Measurements from ENCODE around the gene SETD2.

DNA sequence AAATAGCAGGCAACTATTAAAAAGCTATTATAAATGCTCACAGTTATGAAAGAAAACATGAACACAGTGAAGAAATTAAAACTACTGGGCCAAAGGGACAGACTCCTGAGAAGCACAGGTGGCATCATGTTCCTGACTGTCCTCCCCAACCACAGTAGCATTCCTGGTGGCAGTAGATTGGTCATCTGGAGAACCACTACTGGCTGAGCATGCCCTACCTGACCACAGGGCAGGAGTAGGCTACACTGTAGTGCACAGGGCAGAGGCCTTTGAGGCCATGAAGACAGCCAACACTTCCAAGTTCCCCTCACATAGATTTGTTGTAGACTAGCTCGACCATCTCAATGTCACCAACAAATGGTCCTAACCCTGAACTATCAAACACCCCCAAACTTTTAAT is 135.2 kb downstream of the SETD2 start:
- TF ChIP-seq ZNF565 (CRISPR knock-in tag; conservative IDR thresholded peaks at IDR 0.05; ENCODE audit: low read depth) (no peak), ARNTL (CRISPR knock-in tag; IDR thresholded peaks at IDR 0.05; ENCODE audit: borderline replicate concordance, low read depth) (no peak), RARB (CRISPR knock-in tag; IDR thresholded peaks at IDR 0.05) (no peak), TOX (CRISPR knock-in tag; IDR thresholded peaks at IDR 0.05; ENCODE audit: borderline replicate concordance) (no peak), ZC3H10 (CRISPR knock-in tag; IDR thresholded peaks at IDR 0.05) (no peak), ZNF70 (CRISPR knock-in tag; IDR thresholded peaks at IDR 0.05) (no peak), SNAI2 (CRISPR knock-in tag; IDR thresholded peaks at IDR 0.05) (no peak), ZFP30 (CRISPR knock-in tag; IDR thresholded peaks at IDR 0.05) (no peak), BACH2 (CRISPR knock-in tag; IDR thresholded peaks at IDR 0.05; ENCODE audit: borderline replicate concordance) (no peak)
- TF ChIP-seq, protein P1, sequence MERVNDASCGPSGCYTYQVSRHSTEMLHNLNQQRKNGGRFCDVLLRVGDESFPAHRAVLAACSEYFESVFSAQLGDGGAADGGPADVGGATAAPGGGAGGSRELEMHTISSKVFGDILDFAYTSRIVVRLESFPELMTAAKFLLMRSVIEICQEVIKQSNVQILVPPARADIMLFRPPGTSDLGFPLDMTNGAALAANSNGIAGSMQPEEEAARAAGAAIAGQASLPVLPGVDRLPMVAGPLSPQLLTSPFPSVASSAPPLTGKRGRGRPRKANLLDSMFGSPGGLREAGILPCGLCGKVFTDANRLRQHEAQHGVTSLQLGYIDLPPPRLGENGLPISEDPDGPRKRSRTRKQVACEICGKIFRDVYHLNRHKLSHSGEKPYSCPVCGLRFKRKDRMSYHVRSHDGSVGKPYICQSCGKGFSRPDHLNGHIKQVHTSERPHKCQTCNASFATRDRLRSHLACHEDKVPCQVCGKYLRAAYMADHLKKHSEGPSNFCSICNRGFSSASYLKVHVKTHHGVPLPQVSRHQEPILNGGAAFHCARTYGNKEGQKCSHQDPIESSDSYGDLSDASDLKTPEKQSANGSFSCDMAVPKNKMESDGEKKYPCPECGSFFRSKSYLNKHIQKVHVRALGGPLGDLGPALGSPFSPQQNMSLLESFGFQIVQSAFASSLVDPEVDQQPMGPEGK (CRISPR knock-in tag; IDR thresholded peaks at IDR 0.05; ENCODE audit: borderline replicate concordance) = no peak
